Heart left ventricle (tissue), 16 donors: ENCODE results near the gene DNAJB13. TPM values are rescaled to one million over a fixed set of nuclear protein-coding genes. Genes with fewer than 3 reads are reported as not detected.

Experiments used
- ATAC-seq, 4 donors: fragments of 200-7000 bp; cut with Tn5 transposase; one replicate each; pipeline ENCODE4 v1.9.1; 2020 to 2022; ENCODE audit warnings: moderate library complexity in 4 of 4, mild to moderate bottlenecking in 3 of 4, moderate number of reproducible peaks in 1 of 4
- DNase-seq, 5 donors: peaks; one replicate each; pipeline ENCODE4 v3.0.0-alpha.2; 2020
- H3K27ac ChIP-seq, 12 donors: fragments of 200-600 bp; sonication (generic) in 4 of 12; one replicate each; pipeline versions ENCODE4 v1.5.0 to v1.8.0; 2016 to 2022; ENCODE audit warnings: mild to moderate bottlenecking in 2 of 12
- H3K27me3 ChIP-seq, 9 donors: fragments of 200-600 bp; sonication (generic) in 2 of 9; one replicate each; pipeline versions ENCODE4 v1.5.1 to v1.8.0; 2016 to 2022; ENCODE audit warnings: mild to moderate bottlenecking in 3 of 9
- H3K36me3 ChIP-seq, 9 donors: fragments of 200-600 bp; sonication (generic) in 2 of 9; one replicate each; pipeline versions ENCODE4 v1.5.0 to v1.8.0; 2018 to 2022; ENCODE audit warnings: mild to moderate bottlenecking in 2 of 9
- H3K4me1 ChIP-seq, 12 donors: fragments of 200-600 bp; sonication (generic) in 4 of 12; one replicate each; pipeline versions ENCODE4 v1.5.0 to v1.8.0; 2016 to 2022; ENCODE audit warnings: mild to moderate bottlenecking in 3 of 12
- H3K4me3 ChIP-seq, 12 donors: fragments of 200-600 bp; sonication (generic) in 4 of 12; one replicate each; pipeline versions ENCODE4 v1.5.0 to v1.8.0; 2017 to 2022; ENCODE audit warnings: mild to moderate bottlenecking in 9 of 12, moderate library complexity in 4 of 12
- H3K9me3 ChIP-seq, 12 donors: fragments of 200-600 bp; sonication (generic) in 4 of 12; one replicate each; pipeline versions ENCODE4 v1.5.0 to v1.8.0; 2016 to 2022; ENCODE audit warnings: mild to moderate bottlenecking in 1 of 12
- CTCF ChIP-seq, 12 donors: fragments of 200-600 bp; sonication (generic) in 4 of 12; IDR thresholded peaks; one replicate each; pipeline versions ENCODE4 v1.5.0 to v1.8.0; 2018 to 2022; ENCODE audit warnings: antibody characterized with exemption in 12 of 12, mild to moderate bottlenecking in 5 of 12
- POLR2A ChIP-seq, 2 donors: fragments of 450-650 bp; IDR thresholded peaks; one replicate each; pipeline ENCODE4 v1.6.1; 2017; ENCODE audit warnings: antibody characterized with exemption in 2 of 2, mild to moderate bottlenecking in 2 of 2, moderate library complexity in 2 of 2
- WGBS, 4 donors: extraction: QIAGEN DNeasy Blood & Tissue Kit in 2 of 4; methylation state at CpG; one replicate each; pipeline versions ENCODE4 v1.1.5 to v1.1.7; 2013 to 2018; 5-methylcytosine and 5-hydroxymethylcytosine counted together
- intact Hi-C, 10 donors: fragments of 100-400 bp; cut with DNase I; formaldehyde crosslinking; loops; one replicate each; pipeline versions ENCODE4 v1.11.1 to v1.14.2; 2022
- polyA plus RNA-seq, 2 donors: library from polyadenylated mRNA; stranded (reverse); fragments of 200-250 nt; gene quantifications; one replicate each; pipeline ENCODE4 v1.2.3, GENCODE V29; 2013
- total RNA-seq, 9 donors: library from RNA; depleted of rRNA in 2 of 9; stranded (reverse); fragments of >200 nt in 2 of 9; fragmentation: NEBNext Ultra II Directional in 3 of 9; extraction: Animal tissue kit (Norgen Biotek cat#: 25700) in 3 of 9; gene quantifications; one replicate each; pipeline versions ENCODE4 v1.1.0 to v1.2.4, GENCODE V29; 2016 to 2023
- donor health status: ischemic (EF 13 %, LVEDD 7.1; RV severe dilation, severe dysfunction).
- donor health status: healthy with polysubstance abuse.
- donor health status: DM: no; HTN: yes; CAD: no.
- donor health status: DM: no; HTN: no; CAD: no.
- donor health status: ischemic (EF 25% LVEDD 6.9; RV normal size, moderate dysfunction).
- donor health status: ischemic (EF 25% LVEDD 5.7; RV mildly dilated, moderate dysfunction).
- donor health status: healthy.
- donor health status: DM: yes; HTN: yes; CAD: no.
- donor health status: ischemic (EF 35%, LVEDD 5.7; RV mildly dilated, moderate dysfunction).
- donor health status: nonischemic (EF 11% LVEDD 7.7; RV severe dilation, severe dysfunction).
- donor health status: DM: yes; HTN: yes; CAD: no.
- donor health status: PGD.
- donor health status: ischemic (EF 29% LVEDD 5.4; RV normal size, mild dysfunction).
- donor health status: nonischemic (EF 23%, LVEDD 6.1; RV moderate dilation, normal function).

DNAJB13 gene
- total and polyA plus RNA-seq, 11 donors, result 0.14 TPM; not detected in 10

- H3K4me1 ChIP-seq, result peaks cover 0 to 16% (median 0%) of the 10 kb centered on the region in 12 donors
- no peak for DNase-seq
- H3K4me3 ChIP-seq, result no peak overlapping the region
- 74 to 82% (median 77%) methylated on average over 2 of the region's 2 CpGs for WGBS, 4 donors
- intact Hi-C loops, result no loop called here
- peaks cover 0 to 3% (median 0%) of the 10 kb centered on the region in 9 donors for H3K36me3 ChIP-seq
- peak overlapping the region in 1 of 12 donors; percentile 79 for H3K27ac ChIP-seq
- no peaks in the 10 kb centered on the region for H3K9me3 ChIP-seq
- H3K27me3 ChIP-seq, result no peaks in the 10 kb centered on the region
- ATAC-seq, result no peak
- TF ChIP-seq CTCF (IDR thresholded peaks at IDR 0.05), result no peak
- TF ChIP-seq POLR2A (IDR thresholded peaks at IDR 0.05), result no peak
These were observed 44.9 kb downstream of the DNAJB13 start for GRCh38 chr11:73995731-73996130.

GRCh38 chr11:73996161-73996747 is 45.4 kb downstream of the DNAJB13 start:
- no peak for ATAC-seq
- intact Hi-C loops, result no loop called here

GRCh38 chr11:73997120-73997770 is 46.4 kb downstream of the DNAJB13 start:
- Histone ChIP-seq H3K36me3 (peaks cover 0 to 16% (median 2%) of the 10 kb centered on the region in 9 donors), H3K27ac (no peak overlapping the region), H3K9me3 (no peaks in the 10 kb centered on the region), H3K4me3 (no peak overlapping the region), H3K27me3 (no peaks in the 10 kb centered on the region), H3K4me1 (peaks cover 0 to 16% (median 0%) of the 10 kb centered on the region in 12 donors)
- ATAC-seq, result no peak
- DNase-seq, result no peak
- WGBS, 4 donors, result 81 to 88% (median 84%) methylated on average over 6 of the region's 6 CpGs
- no peak for TF ChIP-seq CTCF (IDR thresholded peaks at IDR 0.05)
- TF ChIP-seq POLR2A (IDR thresholded peaks at IDR 0.05), result no peak
- intact Hi-C loops, result no loop called here

More at GRCh38 chr11:73996161-73996747, 45.4 kb downstream of the DNAJB13 start:
- H3K27me3 ChIP-seq, result no peaks in the 10 kb centered on the region
- 87 to 96% (median 94%) methylated on average over 4 of the region's 4 CpGs for WGBS, 4 donors
- DNase-seq, result no peak
- peaks cover 0 to 8% (median 0%) of the 10 kb centered on the region in 9 donors for H3K36me3 ChIP-seq
- H3K4me1 ChIP-seq, result peaks cover 0 to 16% (median 0%) of the 10 kb centered on the region in 12 donors
- H3K4me3 ChIP-seq, result no peak overlapping the region
- no peak for TF ChIP-seq CTCF (IDR thresholded peaks at IDR 0.05)
- no peaks in the 10 kb centered on the region for H3K9me3 ChIP-seq
- peak overlapping the region in 1 of 12 donors; percentile 79 for H3K27ac ChIP-seq

GRCh38 chr11:73998846-73999575 is 48.2 kb downstream of the DNAJB13 start:
- ATAC-seq, result no peak
- TF ChIP-seq POLR2A (IDR thresholded peaks at IDR 0.05) (no peak), CTCF (IDR thresholded peaks at IDR 0.05) (no peak)
- Histone ChIP-seq H3K4me3 (no peak overlapping the region), H3K36me3 (peaks cover 0 to 31% (median 18%) of the 10 kb centered on the region in 9 donors), H3K4me1 (peaks cover 0 to 16% (median 0%) of the 10 kb centered on the region in 12 donors), H3K27me3 (no peaks in the 10 kb centered on the region), H3K9me3 (no peaks in the 10 kb centered on the region), H3K27ac (no peak overlapping the region)
- WGBS, 4 donors, result 91 to 95% (median 94%) methylated on average over 13 of the region's 13 CpGs
- no peak for DNase-seq
- intact Hi-C loops, result no loop called here
